Adrenal gland (tissue), 5 donors: ENCODE results near the gene ABTB2.

Source experiments
- CTCF ChIP-seq, 6 experiments: fragments of 450-650 bp in 4 of 6; fragments of 200-600 bp in 2 of 6; sonication (generic) in 1 of 6; IDR thresholded peaks; 1 replicate in 5 of 6; 2 replicates in 1 of 6; pipeline versions ENCODE4 v1.5.1 to v1.8.0; 2016 to 2021; ENCODE audit warnings: antibody characterized with exemption in 6 of 6, mild to moderate bottlenecking in 2 of 6, moderate library complexity in 1 of 6
- POLR2A ChIP-seq, 2 donors: fragments of 450-650 bp; IDR thresholded peaks; one replicate each; pipeline ENCODE4 v1.6.1; 2017; ENCODE audit warnings: antibody characterized with exemption in 2 of 2, mild to moderate bottlenecking in 2 of 2, moderate library complexity in 1 of 2
- donor health status: DM: no; HTN: no; CAD: no.

GRCh38 chr11:34149786-34150185 is 208.0 kb downstream of the ABTB2 start:
- TF ChIP-seq POLR2A (IDR thresholded peaks at IDR 0.05) (no peak), CTCF (IDR thresholded peaks at IDR 0.05) (peak in 3 of 6 experiments; percentile 15 to 31 (median 27))
